SK-N-SH treated with all-trans-retinoic acid at 6 μM for 48 hours (cell line): ENCODE results near the gene DENND4C.
"Not testable (repeated sequence)": the region's sequence is repeated elsewhere in the genome, so short reads cannot be mapped to it uniquely, and the experiment has no call there.

Experiments
- ATAC-seq: fragments of 200-7000 bp; cut with Tn5 transposase; 3 replicates; pipeline ENCODE4 v1.9.1; 2020; ENCODE audit warnings: mild to moderate bottlenecking, moderate library complexity
- ARNTL ChIP-seq: fragments of 450-650 bp; formaldehyde crosslinking; IDR thresholded peaks from 2 replicates; pipeline ENCODE4 v1.5.0; 2020; ENCODE audit warnings: low read depth, mild to moderate bottlenecking, moderate library complexity, borderline replicate concordance
- BACH2 ChIP-seq: fragments of 250-450 bp; sonication (Bioruptor Pico); IDR thresholded peaks from 2 replicates; pipeline ENCODE4 v1.9.0; 2021; ENCODE audit warnings: mild to moderate bottlenecking, borderline replicate concordance
- CREB5 ChIP-seq: fragments of 250-450 bp; sonication (Bioruptor Pico); IDR thresholded peaks from 2 replicates; pipeline ENCODE4 v1.5.1; 2020; ENCODE audit warnings: low read depth, mild to moderate bottlenecking, moderate library complexity
- CSDC2 ChIP-seq: fragments of 250-450 bp; sonication (Bioruptor Pico); IDR thresholded peaks from 2 replicates; pipeline ENCODE4 v1.5.0; 2020; ENCODE audit warnings: mild to moderate bottlenecking, moderate library complexity
- CSRNP3 ChIP-seq: fragments of 250-450 bp; sonication (Bioruptor Pico); IDR thresholded peaks from 2 replicates; pipeline ENCODE4 v1.5.1; 2021; ENCODE audit warnings: mild to moderate bottlenecking, moderate library complexity
- ESRRG ChIP-seq: fragments of 250-450 bp; sonication (Bioruptor Pico); IDR thresholded peaks from 2 replicates; pipeline ENCODE4 v1.6.1; 2021; ENCODE audit warnings: mild to moderate bottlenecking
- POU6F1 ChIP-seq: fragments of 250-450 bp; sonication (Bioruptor Pico); IDR thresholded peaks from 2 replicates; pipeline ENCODE4 v1.8.0; 2021; ENCODE audit warnings: low read depth, mild to moderate bottlenecking, moderate library complexity, borderline replicate concordance
- TCF4 ChIP-seq: fragments of 250-450 bp; sonication (Bioruptor Pico); IDR thresholded peaks from 2 replicates; pipeline ENCODE4 v1.8.0; 2021; ENCODE audit warnings: mild to moderate bottlenecking, moderate library complexity, borderline replicate concordance
- TOX ChIP-seq: fragments of 250-450 bp; sonication (Bioruptor Pico); IDR thresholded peaks from 2 replicates; pipeline ENCODE4 v1.8.0; 2021; ENCODE audit warnings: mild to moderate bottlenecking, moderate library complexity, borderline replicate concordance
- ZC3H10 ChIP-seq: fragments of 250-450 bp; sonication (Bioruptor Pico); IDR thresholded peaks from 2 replicates; pipeline ENCODE4 v1.5.1; 2021; ENCODE audit warnings: mild to moderate bottlenecking, moderate library complexity
- ZFP3 ChIP-seq: fragments of 250-450 bp; sonication (Bioruptor Pico); IDR thresholded peaks from 2 replicates; pipeline ENCODE4 v1.5.0; 2020; ENCODE audit warnings: mild to moderate bottlenecking, moderate library complexity

DENND4C gene

GRCh38 chr9:19411316-19411715 lies 180.8 kb downstream of the DENND4C start:
- ATAC-seq: no peak

GRCh38 chr9:19413456-19413855 lies 183.0 kb downstream of the DENND4C start:
- ATAC-seq: not testable (repeated sequence)

More at GRCh38 chr9:19411316-19411715, 180.8 kb downstream of the DENND4C start:
- TF ChIP-seq BACH2: no peak

- no peak for TF ChIP-seq POU6F1 (CRISPR knock-in tag)
- no peak for TF ChIP-seq ZFP3 (CRISPR knock-in tag)
- no peak for TF ChIP-seq TCF4 (CRISPR knock-in tag)
- TF ChIP-seq ZC3H10 (CRISPR knock-in tag): no peak
- TF ChIP-seq BACH2: no peak
- TF ChIP-seq CSRNP3 (CRISPR knock-in tag): no peak
- ATAC-seq: no peak
Measured at GRCh38 chr9:19416143-19416542, 185.7 kb downstream of the DENND4C start.

GRCh38 chr9:19420877-19421276 lies 190.4 kb downstream of the DENND4C start:
- TF ChIP-seq ARNTL (CRISPR knock-in tag): no peak
- TF ChIP-seq CREB5 (CRISPR knock-in tag): no peak
- no peak for TF ChIP-seq TOX (CRISPR knock-in tag)
- TF ChIP-seq ESRRG: no peak
- no peak for TF ChIP-seq CSDC2 (CRISPR knock-in tag)
- ATAC-seq: no peak
